Suprapubic skin (tissue), 4 donors: ENCODE measurements around the gene LRRC46.

Source experiments
- CTCF ChIP-seq, 2 donors: fragments of 200-600 bp in 1 of 2; fragments of 450-650 bp in 1 of 2; sonication (generic) in 1 of 2; IDR thresholded peaks; one replicate each; pipeline ENCODE4 v1.5.1; 2016 to 2019; ENCODE audit warnings: antibody characterized with exemption in 2 of 2, mild to moderate bottlenecking in 1 of 2, moderate library complexity in 1 of 2
- POLR2A ChIP-seq, 2 donors: fragments of 450-650 bp; IDR thresholded peaks; one replicate each; pipeline ENCODE4 v1.6.1; 2017; ENCODE audit warnings: antibody characterized with exemption in 2 of 2, mild to moderate bottlenecking in 2 of 2, moderate library complexity in 2 of 2
- POLR2AphosphoS5 ChIP-seq, 3 donors: sonication (generic); formaldehyde crosslinking; IDR thresholded peaks; one replicate each; pipeline ENCODE4 v1.6.1; 2017; ENCODE audit warnings: antibody characterized with exemption in 3 of 3

GRCh38 chr17:47803751-47804150 is 27.7 kb upstream of the LRRC46 start:
- TF ChIP-seq CTCF (IDR thresholded peaks at IDR 0.05) (no peak), POLR2A (IDR thresholded peaks at IDR 0.05) (no peak), POLR2AphosphoS5 (IDR thresholded peaks at IDR 0.05) (no peak)
